ENCODE measurements around the gene ITGB1BP1. TPM values are rescaled to one million over a fixed set of nuclear protein-coding genes. Genes with fewer than 3 reads are reported as not detected.

The ITGB1BP1 gene
- total RNA-seq, 2 donors from 2014 or later: 38.7 to 64.4 TPM

- TF ChIP-seq CTCF (IDR thresholded peaks at IDR 0.05): no peak
- Histone ChIP-seq H3K36me3 (peaks cover 49% of the 10 kb centered on the region), H3K27me3 (replicated peaks; ENCODE audit: insufficient read depth) (no peaks in the 10 kb centered on the region), H3K27ac (no peak overlapping the region), H3K4me1 (ENCODE audit: control insufficient read depth in 1 of 2, low read depth in 2 of 2) (no peaks in the 10 kb centered on the region), H3K9me3 (no peaks in the 10 kb centered on the region), H3K4me3 (no peak overlapping the region)
- DNase-seq (ENCODE audit: low spot score): no peak
- no peak for ATAC-seq (ENCODE audit: insufficient number of reproducible peaks, low FRiP score, low read depth)
Measured at GRCh38 chr2:9366026-9366425, 57.3 kb downstream of the ITGB1BP1 start.

GRCh38 chr2:9365498-9366019 lies 57.8 kb downstream of the ITGB1BP1 start:
- H3K27me3 ChIP-seq (replicated peaks; ENCODE audit: insufficient read depth): no peaks in the 10 kb centered on the region
- H3K4me3 ChIP-seq: no peak overlapping the region
- no peaks in the 10 kb centered on the region for H3K9me3 ChIP-seq
- TF ChIP-seq CTCF (IDR thresholded peaks at IDR 0.05): no peak
- DNase-seq (ENCODE audit: low spot score): no peak
- peaks cover 45% of the 10 kb centered on the region for H3K36me3 ChIP-seq
- H3K27ac ChIP-seq: no peak overlapping the region
- ATAC-seq (ENCODE audit: insufficient number of reproducible peaks, low FRiP score, low read depth): no peak
- H3K4me1 ChIP-seq (ENCODE audit: control insufficient read depth in 1 of 2, low read depth in 2 of 2): no peaks in the 10 kb centered on the region

- H3K36me3 ChIP-seq: peaks cover 39% of the 10 kb centered on the region
- no peaks in the 10 kb centered on the region for H3K9me3 ChIP-seq
- TF ChIP-seq CTCF (IDR thresholded peaks at IDR 0.05): no peak
- H3K27ac ChIP-seq: no peak overlapping the region
- no peak for DNase-seq (ENCODE audit: low spot score)
- H3K4me3 ChIP-seq: no peak overlapping the region
- H3K4me1 ChIP-seq (ENCODE audit: control insufficient read depth in 1 of 2, low read depth in 2 of 2): no peaks in the 10 kb centered on the region
- no peaks in the 10 kb centered on the region for H3K27me3 ChIP-seq (replicated peaks; ENCODE audit: insufficient read depth)
- ATAC-seq (ENCODE audit: insufficient number of reproducible peaks, low FRiP score, low read depth): no peak
Measured at GRCh38 chr2:9364791-9365497, 58.4 kb downstream of the ITGB1BP1 start.

- Histone ChIP-seq H3K4me1 (ENCODE audit: control insufficient read depth in 1 of 2, low read depth in 2 of 2) (no peaks in the 10 kb centered on the region), H3K27me3 (replicated peaks; ENCODE audit: insufficient read depth) (no peaks in the 10 kb centered on the region), H3K4me3 (no peak overlapping the region), H3K27ac (no peak overlapping the region), H3K36me3 (peaks cover 39% of the 10 kb centered on the region), H3K9me3 (no peaks in the 10 kb centered on the region)
- no peak for DNase-seq (ENCODE audit: low spot score)
- TF ChIP-seq CTCF (IDR thresholded peaks at IDR 0.05): no peak
- no peak for ATAC-seq (ENCODE audit: insufficient number of reproducible peaks, low FRiP score, low read depth)
Measured at GRCh38 chr2:9364373-9364772, 59.0 kb downstream of the ITGB1BP1 start.

- Histone ChIP-seq H3K27ac (no peak overlapping the region), H3K4me3 (no peak overlapping the region), H3K4me1 (ENCODE audit: control insufficient read depth in 1 of 2, low read depth in 2 of 2) (no peaks in the 10 kb centered on the region), H3K27me3 (replicated peaks; ENCODE audit: insufficient read depth) (no peaks in the 10 kb centered on the region), H3K9me3 (no peaks in the 10 kb centered on the region), H3K36me3 (peaks cover 35% of the 10 kb centered on the region)
- no peak for TF ChIP-seq CTCF (IDR thresholded peaks at IDR 0.05)
- ATAC-seq (ENCODE audit: insufficient number of reproducible peaks, low FRiP score, low read depth) (no peak), DNase-seq (ENCODE audit: low spot score) (no peak)
Measured at GRCh38 chr2:9360701-9361100, 62.6 kb downstream of the ITGB1BP1 start.
